Activated CD4-positive, alpha-beta T cell treated with anti-CD3 and anti-CD28 coated beads, Interleukin-2, amount 50 U/mL, for 16 hours (primary cell): ENCODE results near the gene LIX1L.

Source experiments
- DNase-seq: peaks from one replicate; pipeline ENCODE4 v3.0.0-alpha.2; 2020

LIX1L gene

DNA sequence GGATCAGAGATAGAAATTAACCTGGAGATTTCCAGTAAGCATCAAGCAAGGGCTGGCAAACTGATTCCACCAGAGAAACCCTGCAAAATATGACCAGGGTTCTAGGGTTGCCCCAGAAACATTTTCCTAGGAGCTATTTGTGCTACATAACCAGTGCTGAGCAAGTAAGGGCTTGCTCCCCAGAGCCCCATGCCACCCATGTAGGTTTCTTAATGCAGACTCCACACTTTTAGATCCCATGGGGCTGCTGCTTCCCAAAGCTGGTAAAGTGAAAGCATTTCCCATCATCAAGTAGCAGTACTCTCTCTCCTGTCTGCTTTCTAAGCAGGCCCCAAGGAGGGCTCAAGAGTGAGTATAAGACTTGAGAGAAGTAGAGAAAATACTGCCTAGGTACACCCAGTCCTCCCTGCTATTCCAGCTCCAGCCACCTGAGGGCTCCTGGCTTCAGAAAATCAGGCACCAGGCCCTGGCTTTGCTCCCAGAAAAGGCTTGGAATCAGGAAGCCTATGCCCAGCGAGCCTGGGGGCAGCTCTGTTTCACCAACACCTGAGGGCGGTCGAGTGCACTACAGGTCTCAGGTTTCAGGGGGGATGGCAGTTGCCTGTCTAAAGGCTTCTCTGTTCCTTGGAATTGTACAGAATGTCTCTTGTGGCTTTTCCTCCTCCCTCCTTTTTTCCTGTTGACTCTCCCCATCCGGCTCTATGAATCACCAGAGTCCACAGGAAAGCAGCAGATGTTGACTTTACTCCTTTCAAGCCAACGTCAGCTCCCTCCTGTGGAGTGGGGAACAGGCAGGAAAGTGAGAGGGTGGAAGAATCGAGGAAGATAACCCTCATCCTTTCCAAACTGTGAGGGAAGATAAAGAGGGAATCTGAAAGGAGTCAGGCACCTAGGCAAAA is 66.0 kb downstream of the LIX1L start:
- peak; percentile 39 for DNase-seq

DNA sequence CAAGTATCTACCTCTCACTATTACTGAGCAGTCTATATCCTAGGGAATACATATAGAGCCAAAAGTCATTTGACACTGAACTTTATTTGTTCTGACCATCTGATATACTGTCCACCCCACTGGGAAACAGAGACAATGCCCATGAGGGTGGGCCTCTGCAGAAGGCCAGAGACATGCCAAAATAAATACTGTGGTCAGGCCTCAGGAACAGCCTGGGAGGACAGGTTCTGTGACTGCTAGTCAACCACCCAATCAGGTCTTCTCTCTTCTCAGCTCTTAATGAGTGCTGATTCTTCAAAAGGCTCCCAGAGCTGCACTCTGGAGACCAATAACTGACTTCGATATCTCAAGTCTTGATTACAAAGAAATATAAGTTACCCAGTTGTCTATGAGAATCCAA is 66.7 kb downstream of the LIX1L start:
- no peak for DNase-seq

DNA sequence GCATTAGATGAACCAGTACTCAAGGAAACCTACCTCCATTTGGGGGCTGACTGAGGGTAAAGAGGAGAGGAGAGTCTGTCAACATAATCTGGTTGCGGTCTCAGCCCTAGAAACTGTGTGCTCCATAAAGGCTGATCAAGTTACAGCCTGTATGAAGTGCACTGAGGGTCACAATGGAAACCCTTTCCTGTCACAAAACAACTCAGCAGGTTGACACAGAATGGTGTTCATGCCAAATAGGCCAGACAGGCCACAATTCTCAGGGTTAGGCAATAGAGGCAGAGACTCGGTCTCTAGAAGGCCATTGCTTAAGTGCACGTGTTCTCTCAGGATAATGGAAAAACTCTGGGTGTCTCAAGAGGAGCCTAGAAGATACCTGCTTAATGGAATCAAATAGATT is 68.1 kb downstream of the LIX1L start:
- DNase-seq: no peak

DNA sequence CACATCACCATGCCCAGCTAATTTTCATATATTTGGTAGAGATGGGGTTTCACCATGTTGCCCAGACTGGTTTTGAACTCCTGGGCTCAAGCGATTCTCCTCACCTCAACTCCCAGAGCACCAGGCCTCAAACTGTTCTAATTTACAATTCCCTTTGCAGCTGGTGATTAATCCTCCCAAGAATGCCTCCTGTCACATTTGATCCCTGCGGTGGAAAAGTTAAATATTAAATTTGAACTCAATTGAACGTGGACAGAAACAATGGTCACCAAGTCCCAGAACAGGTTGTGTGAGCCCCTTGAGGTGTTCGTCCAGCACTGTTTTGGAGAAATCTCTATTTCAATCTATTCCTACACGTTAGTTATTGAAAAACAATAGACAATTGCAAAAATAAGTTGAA is 70.2 kb downstream of the LIX1L start:
- DNase-seq: no peak

DNA sequence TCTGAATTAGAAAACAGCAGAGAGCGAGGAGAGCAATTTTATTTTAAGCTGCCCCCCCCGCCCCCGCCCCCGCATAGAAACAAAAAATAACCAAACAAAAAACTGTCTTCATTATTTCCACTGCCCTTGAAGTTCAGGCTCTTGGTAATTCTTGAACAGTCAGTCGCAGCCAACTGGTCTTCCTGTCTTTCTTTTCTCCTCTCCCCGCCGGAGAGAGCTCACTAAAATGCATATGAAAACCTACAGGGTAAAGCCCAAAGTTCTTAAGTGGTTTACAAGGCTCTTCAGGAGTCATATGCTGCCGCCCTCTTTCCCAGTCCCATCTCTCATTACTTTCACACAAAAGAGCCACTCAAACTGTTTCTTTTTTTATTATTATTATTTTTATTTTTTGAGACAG is 71.0 kb downstream of the LIX1L start:
- DNase-seq: no peak

DNA sequence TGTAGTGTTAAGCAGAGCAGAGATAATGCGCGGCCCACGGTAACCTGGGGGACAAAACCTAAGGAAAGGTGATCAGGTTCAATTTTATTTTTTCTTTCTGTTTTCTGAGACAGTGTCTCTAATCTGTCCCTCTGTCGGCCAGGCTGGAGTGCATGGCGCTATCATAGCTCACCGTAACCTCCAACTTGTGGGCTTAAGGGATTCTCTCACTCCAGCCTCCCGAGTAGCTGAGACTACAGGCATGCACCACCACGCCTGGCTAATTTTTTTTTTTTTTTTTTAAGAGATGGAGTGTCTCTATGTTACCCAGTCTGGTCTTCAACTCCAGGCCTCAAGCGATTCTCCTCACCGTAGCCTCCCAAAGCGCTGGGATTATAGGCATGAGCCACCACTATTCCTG is 71.4 kb downstream of the LIX1L start:
- no peak for DNase-seq

DNA sequence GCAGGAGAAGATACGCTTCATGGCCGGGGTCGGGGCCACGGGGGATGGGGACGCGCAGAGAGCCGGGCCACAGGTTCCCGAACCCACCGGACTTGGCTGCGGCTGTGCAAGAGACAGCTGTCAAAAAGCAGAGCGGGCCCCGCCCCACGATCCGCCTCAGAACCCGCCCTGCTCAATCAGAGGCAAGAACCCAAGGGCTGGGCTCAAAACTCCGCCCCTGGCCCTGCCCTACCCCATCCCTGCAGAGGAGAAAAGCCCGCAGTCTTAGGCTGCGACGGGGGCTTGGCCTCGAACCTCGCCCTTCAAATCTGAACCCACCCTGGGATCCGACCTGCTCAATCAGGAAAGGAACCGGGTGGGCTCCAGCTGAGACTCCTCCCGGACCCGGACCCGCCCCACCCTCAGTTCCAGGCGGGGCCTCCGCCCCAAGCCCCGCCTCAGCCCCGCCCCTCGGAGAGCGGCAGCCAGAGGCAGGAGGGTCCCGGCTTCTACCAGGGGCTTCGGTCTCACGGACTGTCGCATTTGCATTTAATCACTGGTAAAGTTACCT is 72.0 kb downstream of the LIX1L start, which contains the start of gene ANKRD35:
Gene ANKRD35 (minus strand): TSS at position 129 of the 550 bp plus-strand sequence. CDS start 108 bp downstream, at position 21.
- DNase-seq: peak; percentile 75

DNA sequence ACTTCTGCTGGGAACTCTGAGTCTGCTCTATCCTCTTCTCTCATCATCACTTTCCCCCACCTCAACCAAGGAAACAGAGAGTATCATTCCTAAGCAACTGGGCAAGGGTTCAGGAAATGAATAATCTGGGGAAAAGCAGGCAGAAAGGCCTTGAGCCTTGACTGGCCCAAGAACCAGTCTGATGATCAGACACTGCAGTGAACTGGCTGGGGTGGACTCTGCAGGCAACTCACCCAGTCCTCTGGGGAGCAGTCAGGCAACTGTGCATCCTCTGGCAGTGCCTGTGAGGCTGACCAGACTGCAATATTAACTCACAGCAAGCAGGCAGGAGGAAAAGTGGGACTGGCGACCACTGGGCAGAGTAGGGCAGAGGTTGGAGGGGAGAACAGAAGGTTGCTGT is 73.1 kb downstream of the LIX1L start:
- DNase-seq: no peak
